Posterior vena cava (tissue), 2 donors: ENCODE data around the gene STXBP6. TPM values are rescaled to one million over a fixed set of nuclear protein-coding genes. Genes with fewer than 3 reads are reported as not detected.
"Not testable (repeated sequence)": the region's sequence is repeated elsewhere in the genome, so short reads cannot be mapped to it uniquely, and the experiment has no call there.

ENCODE experiments used
- DNase-seq: peaks from one replicate; pipeline ENCODE4 v3.0.0-alpha.2; 2020; ENCODE audit warnings: low spot score
- intact Hi-C, 2 donors: fragments of 100-400 bp; cut with DNase I; formaldehyde crosslinking; loops; one replicate each; pipeline versions ENCODE4 v1.14.1 to v1.14.2; 2022 to 2023
- total RNA-seq, 2 donors: library from RNA; stranded (reverse); fragmentation: NEBNext Ultra II Directional; extraction: Animal tissue kit (Norgen Biotek cat#: 25700); gene quantifications; one replicate each; pipeline ENCODE4 v1.2.1, GENCODE V29; 2021
- donor health status: DM: yes; HTN: yes; CAD: no.
- donor health status: DM: yes; HTN: yes; CAD: no.

The STXBP6 gene
- total RNA-seq, 2 donors from 2014 or later, result 8.9 to 14.9 TPM

- no peak for DNase-seq
- intact Hi-C loops, result no loop called here
These were observed 192.7 kb downstream of the STXBP6 start for GRCh38 chr14:24857277-24857676.

- DNase-seq, result no peak
- intact Hi-C loops, result no loop called here
These were observed 196.5 kb downstream of the STXBP6 start for GRCh38 chr14:24853446-24853845.

DNA sequence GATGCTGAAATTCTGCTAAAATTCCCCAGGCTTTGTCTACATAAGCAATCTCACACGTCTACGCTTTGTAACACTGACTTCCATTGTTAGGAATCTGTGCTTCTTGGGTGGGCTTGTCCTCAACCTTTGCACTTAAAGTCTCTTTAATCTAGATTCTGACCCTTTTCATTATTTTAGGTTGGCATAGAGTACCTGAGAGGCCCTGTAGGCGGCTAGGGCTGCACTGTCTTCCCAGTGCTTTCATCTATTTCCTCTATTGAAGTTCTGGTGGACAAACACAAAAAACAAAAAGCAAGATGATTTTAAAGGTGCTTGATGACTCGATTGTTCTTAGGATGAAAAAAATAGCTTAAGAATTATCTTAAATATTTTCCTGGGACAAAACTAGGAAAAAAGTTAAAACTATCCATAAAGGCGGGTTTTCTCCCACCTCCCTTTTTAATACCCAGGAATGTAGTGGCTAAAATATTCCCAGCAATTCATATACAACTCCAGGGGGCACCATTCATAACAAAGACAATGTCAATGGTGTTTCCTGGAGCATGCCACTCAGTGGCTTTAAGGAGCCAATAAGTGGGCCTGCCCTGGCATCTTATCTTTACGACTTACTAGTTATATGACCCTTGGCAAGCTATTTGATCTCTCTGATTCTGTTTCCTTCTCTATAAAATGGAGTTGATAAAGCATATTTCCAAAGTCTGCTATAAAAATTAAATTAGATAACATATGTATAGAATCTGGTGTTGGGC lies 197.5 kb downstream of the STXBP6 start:
- no peak for DNase-seq
- intact Hi-C loops, result no loop called here

GRCh38 chr14:24851837-24852236 lies 198.1 kb downstream of the STXBP6 start:
- intact Hi-C loops, result no loop called here
- DNase-seq, result no peak

- intact Hi-C loops, result no loop called here
- DNase-seq, result no peak
These were observed 198.5 kb downstream of the STXBP6 start for GRCh38 chr14:24851406-24851805.

GRCh38 chr14:24850072-24850471 lies 199.9 kb downstream of the STXBP6 start:
- DNase-seq, result no peak
- intact Hi-C loops, result no loop called here

DNA sequence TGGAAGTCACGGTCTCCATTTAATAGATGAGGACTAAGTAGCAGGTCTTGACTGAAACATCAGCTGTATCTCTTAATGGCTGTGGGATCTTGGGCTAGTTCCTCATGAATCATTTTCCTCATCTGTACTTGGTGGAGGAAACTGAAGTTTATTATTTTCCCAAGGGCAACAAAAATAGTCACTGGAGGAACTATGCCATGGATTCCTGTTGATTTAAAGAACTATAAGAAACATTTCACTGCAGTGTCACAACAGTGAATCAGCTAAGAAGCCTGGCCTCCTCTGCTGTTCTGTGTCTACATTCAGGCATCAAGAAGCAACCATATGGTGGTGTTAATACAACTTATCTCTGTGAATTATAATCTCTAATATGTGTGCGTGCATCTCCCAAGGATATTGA lies 200.5 kb downstream of the STXBP6 start:
- DNase-seq, result no peak
- intact Hi-C loops, result no loop called here

- no peak for DNase-seq
- intact Hi-C loops, result no loop called here
These were observed 201.7 kb downstream of the STXBP6 start for GRCh38 chr14:24848102-24848790.

DNA sequence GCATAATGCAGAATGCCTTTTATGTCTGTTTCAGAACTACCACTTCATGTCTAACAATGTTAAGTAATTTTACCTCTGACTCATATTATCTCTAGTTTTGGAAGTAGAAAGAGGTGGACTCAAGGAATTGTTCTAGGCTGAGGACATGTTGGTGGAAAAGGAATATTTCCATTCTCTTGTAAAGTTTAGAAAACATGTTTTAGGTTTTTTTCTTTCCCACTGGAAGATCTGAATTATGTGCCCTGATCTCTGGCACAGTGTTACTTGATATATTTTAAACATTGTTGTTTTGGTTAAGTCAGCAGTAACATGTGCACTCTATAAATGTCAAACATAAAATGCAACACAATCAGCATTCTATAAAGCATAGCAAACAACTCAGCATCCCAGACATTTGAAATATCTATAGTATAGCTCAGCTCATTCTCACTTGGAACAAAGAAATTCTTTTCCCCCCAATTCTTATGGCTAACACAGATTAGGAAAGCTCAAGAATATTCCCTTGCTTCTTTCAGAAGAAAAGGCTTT lies 202.3 kb downstream of the STXBP6 start:
- intact Hi-C loops, result no loop called here
- DNase-seq, result no peak

DNA sequence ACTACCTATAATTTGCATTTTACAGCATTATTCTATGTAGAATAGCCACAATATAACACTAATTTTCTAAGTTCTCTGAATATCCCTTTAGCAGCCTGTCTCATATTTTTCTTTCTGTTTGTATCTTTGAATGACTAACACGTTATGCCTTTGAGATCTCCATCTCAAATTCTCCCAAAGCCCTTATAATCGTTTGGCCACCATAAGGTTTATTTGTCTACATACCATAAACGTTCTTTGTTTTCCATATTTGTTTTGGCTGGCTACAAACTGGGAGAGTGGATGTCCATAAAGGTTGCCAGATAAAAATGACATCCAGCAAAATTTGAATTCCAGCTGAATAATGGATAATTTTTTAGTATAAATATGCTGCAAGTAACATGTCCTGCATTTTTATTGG lies 203.7 kb downstream of the STXBP6 start:
- intact Hi-C loops, result no loop called here

GRCh38 chr14:24845851-24846250 lies 204.1 kb downstream of the STXBP6 start:
- intact Hi-C loops, result no loop called here

More for the DNA sequence above, 203.7 kb downstream of the STXBP6 start:
- no peak for DNase-seq

DNA sequence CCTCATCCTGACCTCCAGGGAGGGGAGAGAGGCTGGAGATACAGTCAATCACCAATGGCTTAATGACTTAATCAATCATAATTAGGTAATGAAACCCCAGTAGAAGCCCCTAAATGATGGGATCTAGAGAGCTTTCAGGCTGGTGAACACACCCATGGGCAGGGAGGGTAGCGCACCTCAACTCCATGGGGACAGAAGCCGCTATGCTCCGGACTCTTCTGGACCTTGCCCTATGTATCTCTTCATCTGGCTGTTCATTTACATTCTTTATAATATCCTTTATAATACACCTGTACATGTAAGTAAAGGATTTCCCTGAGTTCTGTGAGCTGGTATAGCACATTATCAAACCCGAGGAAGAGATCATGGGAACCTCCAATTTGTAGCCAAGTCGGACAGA lies 205.9 kb downstream of the STXBP6 start:
- no peak for DNase-seq
- intact Hi-C loops, result loop anchor here in 1 of 2 donors (1.0 kb wide), 1 partner anchor 12 kb away; no protein-coding TSS in a partner anchor

More at GRCh38 chr14:24845851-24846250, 204.1 kb downstream of the STXBP6 start:
- no peak for DNase-seq

GRCh38 chr14:24843494-24843893 lies 206.5 kb downstream of the STXBP6 start:
- intact Hi-C loops, result no loop called here
- DNase-seq, result no peak

DNA sequence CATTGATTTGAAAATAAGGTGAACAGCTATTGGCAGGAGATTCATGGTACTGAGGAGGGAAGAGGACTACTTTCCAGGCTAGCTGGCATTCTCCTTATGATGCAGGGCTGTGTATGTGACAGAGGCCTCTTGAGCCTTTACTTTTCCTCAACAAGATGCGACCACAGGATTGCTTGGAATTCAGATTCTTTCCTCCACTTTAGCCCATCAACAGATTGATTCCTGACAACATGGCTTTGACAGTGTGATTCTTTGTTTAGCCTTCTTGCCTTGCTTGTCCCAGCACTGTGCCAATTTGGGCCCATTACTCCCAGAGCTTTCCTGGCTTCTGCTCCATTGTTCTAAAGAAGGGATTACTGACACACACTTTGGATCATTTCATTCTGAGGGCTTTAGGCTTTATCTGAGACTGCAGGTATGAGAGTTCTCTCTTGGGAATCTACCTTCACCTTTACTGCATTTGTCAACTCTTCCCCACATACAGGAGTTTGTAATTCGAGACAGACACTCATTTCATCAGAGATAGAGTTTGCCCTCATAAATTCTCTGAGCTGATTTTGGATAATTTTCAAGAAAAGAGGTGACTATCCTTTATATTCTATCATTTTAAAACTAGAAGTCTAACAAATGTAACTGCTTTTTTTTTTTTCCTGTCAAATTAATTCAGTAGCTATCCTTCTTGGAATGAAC lies 209.6 kb downstream of the STXBP6 start:
- DNase-seq, result no peak
- intact Hi-C loops, result no loop called here

- intact Hi-C loops, result no loop called here
- DNase-seq, result no peak
These were observed 210.2 kb downstream of the STXBP6 start for GRCh38 chr14:24839617-24840203.

GRCh38 chr14:24838945-24839616 lies 210.9 kb downstream of the STXBP6 start:
- DNase-seq, result no peak
- intact Hi-C loops, result no loop called here

DNA sequence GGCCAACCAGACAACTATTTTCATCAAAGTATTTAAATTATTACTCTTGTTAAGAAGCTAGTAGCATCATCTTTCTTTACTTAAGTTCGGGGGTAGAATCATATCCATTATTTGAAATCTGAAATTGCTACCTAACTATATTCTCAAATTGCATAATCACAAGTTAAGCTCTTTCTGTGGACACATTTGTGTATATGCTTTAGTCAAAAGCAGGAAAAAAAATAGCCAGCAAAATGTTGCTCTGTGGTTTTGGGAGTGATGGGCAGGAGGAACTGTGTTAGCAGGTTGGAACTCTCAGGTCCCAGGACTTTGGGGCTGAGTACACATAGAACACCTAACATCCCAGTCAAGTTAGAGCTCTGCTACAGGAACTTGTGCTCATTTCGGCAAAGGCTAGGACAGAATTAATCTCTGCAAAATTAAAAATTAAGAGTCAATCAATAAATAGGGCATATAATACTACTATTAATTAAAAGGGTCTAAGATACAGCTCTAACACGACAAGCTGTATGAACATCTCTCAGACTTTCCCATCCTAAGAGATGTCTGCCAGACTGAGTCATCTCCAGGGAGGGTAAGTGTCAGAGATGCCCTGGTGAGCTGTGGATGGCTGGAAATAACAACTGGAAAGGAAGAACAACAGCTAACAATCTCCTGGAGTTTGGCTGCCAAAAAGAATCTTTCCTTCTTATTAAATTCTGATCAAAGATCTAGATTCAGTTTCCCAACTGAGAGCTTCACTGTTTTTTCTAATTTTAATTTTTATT lies 212.5 kb downstream of the STXBP6 start:
- DNase-seq, result no peak

GRCh38 chr14:24836324-24836723 lies 213.6 kb downstream of the STXBP6 start:
- DNase-seq, intact Hi-C loops: not testable (repeated sequence)

More for the DNA sequence above, 212.5 kb downstream of the STXBP6 start:
- intact Hi-C loops, result no loop called here
